SK-N-SH treated with all-trans-retinoic acid at 6 μM for 48 hours (cell line): Measurements from ENCODE around the gene PPFIA3.

Experiments used
- ATAC-seq: fragments of 200-7000 bp; cut with Tn5 transposase; 3 replicates; pipeline ENCODE4 v1.9.1; 2020; ENCODE audit warnings: mild to moderate bottlenecking, moderate library complexity
- ARNTL ChIP-seq: fragments of 450-650 bp; formaldehyde crosslinking; IDR thresholded peaks from 2 replicates; pipeline ENCODE4 v1.5.0; 2020; ENCODE audit warnings: low read depth, mild to moderate bottlenecking, moderate library complexity, borderline replicate concordance
- CSDC2 ChIP-seq: fragments of 250-450 bp; sonication (Bioruptor Pico); IDR thresholded peaks from 2 replicates; pipeline ENCODE4 v1.5.0; 2020; ENCODE audit warnings: mild to moderate bottlenecking, moderate library complexity
- CSRNP3 ChIP-seq: fragments of 250-450 bp; sonication (Bioruptor Pico); IDR thresholded peaks from 2 replicates; pipeline ENCODE4 v1.5.1; 2021; ENCODE audit warnings: mild to moderate bottlenecking, moderate library complexity
- ESRRG ChIP-seq: fragments of 250-450 bp; sonication (Bioruptor Pico); IDR thresholded peaks from 2 replicates; pipeline ENCODE4 v1.6.1; 2021; ENCODE audit warnings: mild to moderate bottlenecking
- GLIS3 ChIP-seq: fragments of 250-450 bp; sonication (Bioruptor Pico); IDR thresholded peaks from 2 replicates; pipeline ENCODE4 v1.5.0; 2020; ENCODE audit warnings: mild to moderate bottlenecking, moderate library complexity
- OSR1 ChIP-seq: fragments of 250-450 bp; sonication (Bioruptor Pico); IDR thresholded peaks from 2 replicates; pipeline ENCODE4 v1.8.0; 2022; ENCODE audit warnings: moderate library complexity, mild to moderate bottlenecking, inconsistent platforms
- RARB ChIP-seq: fragments of 250-450 bp; sonication (Bioruptor Pico); IDR thresholded peaks from 2 replicates; pipeline ENCODE4 v1.8.0; 2021; ENCODE audit warnings: mild to moderate bottlenecking, moderate library complexity
- SNAI2 ChIP-seq: fragments of 250-450 bp; sonication (Bioruptor Pico); IDR thresholded peaks from 2 replicates; pipeline ENCODE4 v1.5.0; 2020; ENCODE audit warnings: mild to moderate bottlenecking, moderate library complexity
- TCF4 ChIP-seq: fragments of 250-450 bp; sonication (Bioruptor Pico); IDR thresholded peaks from 2 replicates; pipeline ENCODE4 v1.8.0; 2021; ENCODE audit warnings: mild to moderate bottlenecking, moderate library complexity, borderline replicate concordance
- ZC3H10 ChIP-seq: fragments of 250-450 bp; sonication (Bioruptor Pico); IDR thresholded peaks from 2 replicates; pipeline ENCODE4 v1.5.1; 2021; ENCODE audit warnings: mild to moderate bottlenecking, moderate library complexity
- ZFP3 ChIP-seq: fragments of 250-450 bp; sonication (Bioruptor Pico); IDR thresholded peaks from 2 replicates; pipeline ENCODE4 v1.5.0; 2020; ENCODE audit warnings: mild to moderate bottlenecking, moderate library complexity
- ZFP30 ChIP-seq: fragments of 450-650 bp; formaldehyde crosslinking; IDR thresholded peaks from 2 replicates; pipeline ENCODE4 v1.5.0; 2022; ENCODE audit warnings: mild to moderate bottlenecking, moderate library complexity
- ZNF565 ChIP-seq: fragments of 450-650 bp; formaldehyde crosslinking; conservative IDR thresholded peaks from 2 replicates; pipeline ENCODE4 v1.5.0; 2020; ENCODE audit warnings: low read depth, mild to moderate bottlenecking, moderate library complexity
- ZNF70 ChIP-seq: fragments of 450-650 bp; formaldehyde crosslinking; IDR thresholded peaks from 2 replicates; pipeline ENCODE4 v1.5.0; 2020; ENCODE audit warnings: mild to moderate bottlenecking, moderate library complexity
- ZNF8 ChIP-seq: fragments of 450-650 bp; formaldehyde crosslinking; IDR thresholded peaks from 2 replicates; pipeline ENCODE4 v1.5.0; 2020; ENCODE audit warnings: mild to moderate bottlenecking, moderate library complexity
- TF ChIP-seq, protein P1 (sequence below): fragments of 250-450 bp; sonication (Bioruptor Pico); IDR thresholded peaks from 2 replicates; pipeline ENCODE4 v1.5.0; 2020; ENCODE audit warnings: mild to moderate bottlenecking, moderate library complexity
- TF ChIP-seq, protein P2 (sequence below): fragments of 250-450 bp; sonication (Bioruptor Pico); IDR thresholded peaks from 2 replicates; pipeline ENCODE4 v1.8.0; 2021; ENCODE audit warnings: low read depth, mild to moderate bottlenecking, moderate library complexity, borderline replicate concordance

Gene PPFIA3

DNA sequence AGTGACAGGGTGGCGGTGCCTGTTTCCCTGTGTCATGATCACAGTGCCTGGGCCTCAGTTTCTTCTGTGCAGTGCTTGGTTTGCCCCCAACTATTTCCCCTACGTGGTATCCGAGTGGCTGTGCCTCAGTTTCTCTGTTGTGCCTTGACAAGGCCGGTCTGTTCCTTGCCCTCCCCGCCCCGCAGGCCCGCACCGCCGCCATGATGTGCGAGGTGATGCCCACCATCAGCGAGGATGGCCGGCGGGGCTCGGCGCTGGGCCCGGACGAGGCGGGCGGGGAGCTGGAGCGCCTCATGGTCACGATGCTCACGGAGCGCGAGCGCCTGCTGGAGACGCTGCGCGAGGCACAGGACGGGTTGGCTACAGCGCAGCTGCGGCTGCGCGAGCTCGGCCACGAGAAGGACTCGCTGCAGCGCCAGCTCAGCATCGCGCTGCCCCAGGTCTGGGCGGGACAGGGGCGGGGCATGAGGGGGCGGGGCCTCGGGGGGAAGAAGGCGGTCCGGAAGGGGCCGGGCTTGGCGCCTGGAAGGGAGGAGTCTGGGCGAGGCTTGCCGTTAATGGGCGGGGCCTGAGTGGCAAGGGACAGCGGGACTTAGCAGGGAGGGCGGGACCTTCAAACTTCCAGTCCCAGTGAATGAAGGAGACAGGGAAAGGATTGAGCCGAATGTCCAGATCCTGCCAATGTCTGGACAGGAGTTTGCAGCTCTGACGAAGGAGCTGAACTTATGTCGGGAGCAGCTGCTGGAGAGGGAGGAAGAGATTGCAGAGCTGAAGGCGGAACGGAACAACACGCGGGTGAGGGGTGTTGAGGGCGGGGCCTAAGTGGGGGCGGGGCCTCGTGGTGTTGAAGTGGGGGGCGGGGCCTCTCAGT, 8.6 kb downstream of the PPFIA3 start:
- peak; percentile 97 for ATAC-seq
- no peak for TF ChIP-seq ZC3H10 (CRISPR knock-in tag)
- TF ChIP-seq GLIS3 (CRISPR knock-in tag) = 0 out of 2 replicates have a peak, but pooled peaks have one; percentile 23
- TF ChIP-seq ZNF565 (CRISPR knock-in tag) = peak; percentile 64; the same call in 1 of the 2 replicates
- TF ChIP-seq ZNF8 = no peak
- TF ChIP-seq, protein P1, sequence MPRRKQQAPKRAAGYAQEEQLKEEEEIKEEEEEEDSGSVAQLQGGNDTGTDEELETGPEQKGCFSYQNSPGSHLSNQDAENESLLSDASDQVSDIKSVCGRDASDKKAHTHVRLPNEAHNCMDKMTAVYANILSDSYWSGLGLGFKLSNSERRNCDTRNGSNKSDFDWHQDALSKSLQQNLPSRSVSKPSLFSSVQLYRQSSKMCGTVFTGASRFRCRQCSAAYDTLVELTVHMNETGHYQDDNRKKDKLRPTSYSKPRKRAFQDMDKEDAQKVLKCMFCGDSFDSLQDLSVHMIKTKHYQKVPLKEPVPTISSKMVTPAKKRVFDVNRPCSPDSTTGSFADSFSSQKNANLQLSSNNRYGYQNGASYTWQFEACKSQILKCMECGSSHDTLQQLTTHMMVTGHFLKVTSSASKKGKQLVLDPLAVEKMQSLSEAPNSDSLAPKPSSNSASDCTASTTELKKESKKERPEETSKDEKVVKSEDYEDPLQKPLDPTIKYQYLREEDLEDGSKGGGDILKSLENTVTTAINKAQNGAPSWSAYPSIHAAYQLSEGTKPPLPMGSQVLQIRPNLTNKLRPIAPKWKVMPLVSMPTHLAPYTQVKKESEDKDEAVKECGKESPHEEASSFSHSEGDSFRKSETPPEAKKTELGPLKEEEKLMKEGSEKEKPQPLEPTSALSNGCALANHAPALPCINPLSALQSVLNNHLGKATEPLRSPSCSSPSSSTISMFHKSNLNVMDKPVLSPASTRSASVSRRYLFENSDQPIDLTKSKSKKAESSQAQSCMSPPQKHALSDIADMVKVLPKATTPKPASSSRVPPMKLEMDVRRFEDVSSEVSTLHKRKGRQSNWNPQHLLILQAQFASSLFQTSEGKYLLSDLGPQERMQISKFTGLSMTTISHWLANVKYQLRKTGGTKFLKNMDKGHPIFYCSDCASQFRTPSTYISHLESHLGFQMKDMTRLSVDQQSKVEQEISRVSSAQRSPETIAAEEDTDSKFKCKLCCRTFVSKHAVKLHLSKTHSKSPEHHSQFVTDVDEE (CRISPR knock-in tag) = peak; percentile 61; the same call in 1 of the 2 replicates
- TF ChIP-seq CSDC2 (CRISPR knock-in tag) = peak; percentile 93

DNA sequence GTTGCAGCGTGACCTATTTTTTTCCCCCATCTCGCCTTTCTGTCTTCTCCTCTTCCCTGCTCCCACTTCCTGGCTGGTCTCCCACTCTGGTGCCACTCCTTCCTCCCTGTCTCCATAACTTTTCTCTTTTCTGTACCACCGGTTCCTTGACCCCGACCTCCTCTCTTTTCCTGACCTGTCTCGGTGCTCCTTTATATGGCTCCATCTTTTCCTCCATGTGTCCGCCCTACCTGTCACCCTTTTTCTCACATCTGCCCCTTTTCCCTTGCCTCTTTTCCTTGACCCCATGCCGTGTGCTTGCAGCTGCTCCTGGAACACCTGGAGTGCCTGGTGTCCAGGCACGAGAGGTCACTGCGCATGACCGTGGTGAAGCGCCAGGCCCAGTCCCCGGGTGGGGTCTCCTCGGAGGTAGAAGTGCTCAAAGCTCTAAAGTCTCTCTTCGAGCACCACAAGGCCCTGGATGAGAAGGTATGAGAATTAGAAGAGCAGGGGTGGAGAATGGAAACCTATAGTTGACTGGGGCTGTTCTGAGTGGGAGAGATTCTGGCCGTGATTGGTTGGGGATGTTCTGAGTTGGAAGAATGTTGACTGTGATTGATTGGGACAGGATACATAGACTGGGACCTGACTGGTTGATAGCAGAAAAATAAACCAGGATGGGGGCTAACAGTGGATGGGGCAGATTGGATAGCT, 9.3 kb downstream of the PPFIA3 start:
- no peak for ATAC-seq
- TF ChIP-seq CSDC2 (CRISPR knock-in tag) (no peak), ZNF8 (no peak), ESRRG (CRISPR knock-in tag) (no peak)
- TF ChIP-seq, all 23 proteins: peak for 0

DNA sequence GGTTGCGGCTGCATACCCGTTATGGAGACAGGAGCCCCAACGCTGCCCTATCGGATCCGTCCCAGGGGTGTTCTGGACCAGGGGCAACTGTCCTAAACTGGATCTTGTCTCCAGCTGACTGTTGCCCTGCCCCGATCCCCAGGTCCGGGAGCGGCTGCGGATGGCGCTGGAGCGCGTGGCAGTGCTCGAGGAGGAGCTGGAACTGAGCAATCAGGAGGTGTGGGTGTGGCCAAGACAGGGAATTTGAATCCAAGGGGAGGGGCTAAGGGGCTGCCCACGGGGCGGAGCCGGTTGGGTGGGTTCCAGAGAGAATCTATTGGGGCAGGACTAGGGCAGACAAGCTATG, 9.9 kb downstream of the PPFIA3 start:
- TF ChIP-seq ZFP30 (CRISPR knock-in tag) (no peak), ZC3H10 (CRISPR knock-in tag) (no peak), ARNTL (CRISPR knock-in tag) (no peak), TCF4 (CRISPR knock-in tag) (no peak), OSR1 (no peak), ZNF70 (CRISPR knock-in tag) (no peak), ZFP3 (CRISPR knock-in tag) (no peak)
- TF ChIP-seq, protein P2, sequence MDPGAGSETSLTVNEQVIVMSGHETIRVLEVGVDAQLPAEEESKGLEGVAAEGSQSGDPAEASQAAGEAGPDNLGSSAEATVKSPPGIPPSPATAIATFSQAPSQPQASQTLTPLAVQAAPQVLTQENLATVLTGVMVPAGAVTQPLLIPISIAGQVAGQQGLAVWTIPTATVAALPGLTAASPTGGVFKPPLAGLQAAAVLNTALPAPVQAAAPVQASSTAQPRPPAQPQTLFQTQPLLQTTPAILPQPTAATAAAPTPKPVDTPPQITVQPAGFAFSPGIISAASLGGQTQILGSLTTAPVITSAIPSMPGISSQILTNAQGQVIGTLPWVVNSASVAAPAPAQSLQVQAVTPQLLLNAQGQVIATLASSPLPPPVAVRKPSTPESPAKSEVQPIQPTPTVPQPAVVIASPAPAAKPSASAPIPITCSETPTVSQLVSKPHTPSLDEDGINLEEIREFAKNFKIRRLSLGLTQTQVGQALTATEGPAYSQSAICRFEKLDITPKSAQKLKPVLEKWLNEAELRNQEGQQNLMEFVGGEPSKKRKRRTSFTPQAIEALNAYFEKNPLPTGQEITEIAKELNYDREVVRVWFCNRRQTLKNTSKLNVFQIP = no peak
- TF ChIP-seq, all 23 proteins: peak for 0
- no peak for ATAC-seq

DNA sequence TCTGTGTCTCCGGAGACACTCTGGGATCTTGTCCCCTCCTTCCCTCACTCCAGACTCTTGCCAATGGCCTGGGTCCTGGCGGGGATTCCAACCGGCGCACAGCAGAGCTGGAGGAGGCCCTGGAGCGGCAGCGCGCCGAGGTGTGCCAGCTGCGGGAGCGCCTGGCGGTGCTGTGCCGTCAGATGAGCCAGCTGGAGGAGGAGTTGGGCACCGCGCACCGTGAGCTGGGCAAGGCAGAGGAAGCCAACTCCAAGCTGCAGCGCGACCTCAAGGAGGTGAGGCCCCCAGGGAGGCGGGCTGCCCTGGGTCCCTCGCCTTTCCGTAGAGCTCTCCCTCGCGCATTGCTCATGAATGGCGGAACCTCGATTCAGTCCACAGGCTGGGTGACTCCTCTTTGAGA, 11.0 kb downstream of the PPFIA3 start:
- no peak for TF ChIP-seq SNAI2 (CRISPR knock-in tag)
- no peak for TF ChIP-seq OSR1
- no peak for TF ChIP-seq CSRNP3
- ATAC-seq = no peak

- ATAC-seq = no peak
- TF ChIP-seq RARB (CRISPR knock-in tag) (no peak), ESRRG (CRISPR knock-in tag) (no peak)
Measured at GRCh38 chr19:49132974-49133609, 13.7 kb downstream of the PPFIA3 start.
